Measurements from ENCODE around the gene CAGE1.
A peak's percentile ranks its signal among the peaks of the same experiment; 100 is the strongest.
"Not testable (repeated sequence)": the region's sequence is repeated elsewhere in the genome, so short reads cannot be mapped to it uniquely, and the experiment has no call there.

CAGE1 gene

GRCh38 chr6:7389162-7389450, 436 bp downstream of the CAGE1 start:
- DNase-seq (ENCODE audit: insufficient read length, low spot score) (peak; percentile 50), FAIRE-seq (no peak)
- TF ChIP-seq POLR2AphosphoS5 (IDR thresholded peaks at IDR 0.05; ENCODE audit: low read depth, low read length) = no peak
- no peak for TF ChIP-seq SPI1 (IDR thresholded peaks at IDR 0.05; ENCODE audit: low read depth, low read length)
- TF ChIP-seq POLR2A (IDR thresholded peaks at IDR 0.05; ENCODE audit: low read depth, low read length) = no peak
- TF ChIP-seq POU2F2 (IDR thresholded peaks at IDR 0.05; ENCODE audit: low read depth, low read length) = no peak
- TF ChIP-seq PAX5 (IDR thresholded peaks at IDR 0.05; ENCODE audit: insufficient read depth, low read length, severe bottlenecking) = no peak
- no peak for TF ChIP-seq TAF1 (IDR thresholded peaks at IDR 0.05; ENCODE audit: low read depth, low read length)

GRCh38 chr6:7381092-7381491, 8.4 kb downstream of the CAGE1 start:
- FAIRE-seq (no peak), DNase-seq (ENCODE audit: insufficient read length, low spot score) (no peak)
- TF ChIP-seq POU2F2 (IDR thresholded peaks at IDR 0.05; ENCODE audit: low read depth, low read length) = no peak
- no peak for TF ChIP-seq SPI1 (IDR thresholded peaks at IDR 0.05; ENCODE audit: low read depth, low read length)
- TF ChIP-seq POLR2A (IDR thresholded peaks at IDR 0.05; ENCODE audit: low read depth, low read length) = no peak
- no peak for TF ChIP-seq POLR2AphosphoS5 (IDR thresholded peaks at IDR 0.05; ENCODE audit: low read depth, low read length)
- TF ChIP-seq TAF1 (IDR thresholded peaks at IDR 0.05; ENCODE audit: low read depth, low read length) = no peak
- TF ChIP-seq PAX5 (IDR thresholded peaks at IDR 0.05; ENCODE audit: insufficient read depth, low read length, severe bottlenecking) = no peak

- DNase-seq (ENCODE audit: insufficient read length, low spot score) = no peak
- no peak for TF ChIP-seq TAF1 (IDR thresholded peaks at IDR 0.05; ENCODE audit: low read depth, low read length)
- no peak for TF ChIP-seq SPI1 (IDR thresholded peaks at IDR 0.05; ENCODE audit: low read depth, low read length)
- no peak for TF ChIP-seq POLR2A (IDR thresholded peaks at IDR 0.05; ENCODE audit: low read depth, low read length)
- no peak for TF ChIP-seq POLR2AphosphoS5 (IDR thresholded peaks at IDR 0.05; ENCODE audit: low read depth, low read length)
- no peak for TF ChIP-seq PAX5 (IDR thresholded peaks at IDR 0.05; ENCODE audit: insufficient read depth, low read length, severe bottlenecking)
- TF ChIP-seq POU2F2 (IDR thresholded peaks at IDR 0.05; ENCODE audit: low read depth, low read length) = no peak
- FAIRE-seq = no peak
Observed at GRCh38 chr6:7378740-7379139, 10.8 kb downstream of the CAGE1 start.

- no peak for FAIRE-seq
- no peak for DNase-seq (ENCODE audit: insufficient read length, low spot score)
- no peak for TF ChIP-seq SPI1 (IDR thresholded peaks at IDR 0.05; ENCODE audit: low read depth, low read length)
Observed at GRCh38 chr6:7377961-7378360, 11.6 kb downstream of the CAGE1 start.

- peak; percentile 45; the same call in 1 of the 2 replicates for TF ChIP-seq SPI1 (IDR thresholded peaks at IDR 0.05; ENCODE audit: low read depth, low read length)
- no peak for TF ChIP-seq TAF1 (IDR thresholded peaks at IDR 0.05; ENCODE audit: low read depth, low read length)
- TF ChIP-seq PAX5 (IDR thresholded peaks at IDR 0.05; ENCODE audit: insufficient read depth, low read length, severe bottlenecking) = no peak
- no peak for TF ChIP-seq POLR2AphosphoS5 (IDR thresholded peaks at IDR 0.05; ENCODE audit: low read depth, low read length)
- no peak for TF ChIP-seq POU2F2 (IDR thresholded peaks at IDR 0.05; ENCODE audit: low read depth, low read length)
- no peak for TF ChIP-seq POLR2A (IDR thresholded peaks at IDR 0.05; ENCODE audit: low read depth, low read length)
- no peak for DNase-seq (ENCODE audit: insufficient read length, low spot score)
Observed at GRCh38 chr6:7373739-7374138, 15.8 kb downstream of the CAGE1 start.

GRCh38 chr6:7367408-7367807, 22.1 kb downstream of the CAGE1 start:
- no peak for TF ChIP-seq SPI1 (IDR thresholded peaks at IDR 0.05; ENCODE audit: low read depth, low read length)
- no peak for TF ChIP-seq POU2F2 (IDR thresholded peaks at IDR 0.05; ENCODE audit: low read depth, low read length)
- TF ChIP-seq TAF1 (IDR thresholded peaks at IDR 0.05; ENCODE audit: low read depth, low read length) = no peak
- no peak for TF ChIP-seq POLR2AphosphoS5 (IDR thresholded peaks at IDR 0.05; ENCODE audit: low read depth, low read length)
- no peak for TF ChIP-seq PAX5 (IDR thresholded peaks at IDR 0.05; ENCODE audit: insufficient read depth, low read length, severe bottlenecking)
- TF ChIP-seq POLR2A (IDR thresholded peaks at IDR 0.05; ENCODE audit: low read depth, low read length) = no peak
- DNase-seq (ENCODE audit: insufficient read length, low spot score) = no peak
- FAIRE-seq = no peak

More at GRCh38 chr6:7373739-7374138, 15.8 kb downstream of the CAGE1 start:
- no peak for FAIRE-seq

GRCh38 chr6:7351916-7352315, 37.6 kb downstream of the CAGE1 start:
- not testable (repeated sequence) for DNase-seq (ENCODE audit: insufficient read length, low spot score); FAIRE-seq

- DNase-seq (ENCODE audit: insufficient read length, low spot score); FAIRE-seq: not testable (repeated sequence)
Observed at GRCh38 chr6:7350591-7350990, 39.0 kb downstream of the CAGE1 start.

- not testable (repeated sequence) for FAIRE-seq; DNase-seq (ENCODE audit: insufficient read length, low spot score)
Observed at GRCh38 chr6:7347551-7347997, 42.0 kb downstream of the CAGE1 start.

- not testable (repeated sequence) for DNase-seq (ENCODE audit: insufficient read length, low spot score); FAIRE-seq
Observed at GRCh38 chr6:7344773-7345450, 44.6 kb downstream of the CAGE1 start.

- TF ChIP-seq POU2F2 (IDR thresholded peaks at IDR 0.05; ENCODE audit: low read depth, low read length) (no peak), SPI1 (IDR thresholded peaks at IDR 0.05; ENCODE audit: low read depth, low read length) (no peak), POLR2A (IDR thresholded peaks at IDR 0.05; ENCODE audit: low read depth, low read length) (no peak), POLR2AphosphoS5 (IDR thresholded peaks at IDR 0.05; ENCODE audit: low read depth, low read length) (no peak), PAX5 (IDR thresholded peaks at IDR 0.05; ENCODE audit: insufficient read depth, low read length, severe bottlenecking) (no peak), TAF1 (IDR thresholded peaks at IDR 0.05; ENCODE audit: low read depth, low read length) (no peak)
- DNase-seq (ENCODE audit: insufficient read length, low spot score) = no peak
- no peak for FAIRE-seq
Observed at GRCh38 chr6:7343546-7344475, 45.7 kb downstream of the CAGE1 start.
